ENCODE results near the gene RBM7. TPM values are rescaled to one million over a fixed set of nuclear protein-coding genes. Genes with fewer than 3 reads are reported as not detected.

RBM7 gene
- total RNA-seq, 1 donor from 2014 or later: 3.2 TPM

DNA sequence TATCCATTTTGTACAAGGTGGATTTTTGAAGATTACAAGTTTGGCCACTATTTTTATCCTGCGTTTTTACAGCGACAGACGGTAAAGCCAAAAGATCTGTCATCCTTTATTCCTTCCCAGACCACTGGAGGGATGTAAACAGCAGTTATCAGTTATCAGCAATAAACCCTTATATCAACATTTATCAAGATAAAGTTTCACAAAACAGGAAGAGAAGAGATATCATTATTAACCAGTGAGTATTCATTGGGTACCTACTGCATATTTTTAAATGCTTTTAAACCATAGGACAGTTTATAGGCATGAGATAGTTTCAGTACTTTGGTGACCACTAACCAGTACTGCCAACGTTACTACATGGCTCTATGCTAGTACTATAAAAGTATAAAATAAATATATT lies 32.9 kb downstream of the RBM7 start:
- DNase-seq (ENCODE audit: low spot score in 2 of 2): no peak
- H3K27ac ChIP-seq: no peak overlapping the region
- intact Hi-C loops (cut with DNase I): no loop called here
- no peaks in the 10 kb centered on the region for H3K4me1 ChIP-seq
- H3K27me3 ChIP-seq: no peaks in the 10 kb centered on the region
- no peaks in the 10 kb centered on the region for H3K9me3 ChIP-seq
- H3K4me3 ChIP-seq: no peak overlapping the region
- TF ChIP-seq CTCF (IDR thresholded peaks at IDR 0.05): no peak
- H3K36me3 ChIP-seq: no peaks in the 10 kb centered on the region

DNA sequence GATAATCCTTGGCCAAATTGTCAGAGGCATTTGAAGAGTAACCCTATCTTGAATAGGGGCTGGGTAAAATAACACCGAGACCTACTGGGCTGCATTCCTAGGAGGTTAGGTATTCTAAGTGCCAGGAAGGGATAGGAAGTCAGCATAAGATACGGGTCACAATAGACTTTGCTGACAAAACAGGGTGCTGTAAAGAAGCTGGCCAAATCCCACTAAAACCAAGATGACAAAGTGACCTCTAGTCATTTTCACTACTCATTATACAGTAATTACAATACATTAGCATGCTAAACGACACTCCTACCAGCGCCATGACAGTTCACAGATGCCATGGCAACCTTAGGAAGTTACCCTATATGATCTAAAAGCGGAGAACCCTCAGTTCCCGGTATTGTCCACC lies 37.8 kb downstream of the RBM7 start:
- TF ChIP-seq CTCF (IDR thresholded peaks at IDR 0.05): no peak
- intact Hi-C loops (cut with DNase I): loop anchor here (5.0 kb wide), 2 partner anchors 96 to 156 kb away; no protein-coding TSS in a partner anchor
- no peaks in the 10 kb centered on the region for H3K36me3 ChIP-seq
- H3K9me3 ChIP-seq: no peaks in the 10 kb centered on the region
- peaks cover 0 to 17% of the 10 kb centered on the region in 2 donors for H3K4me1 ChIP-seq
- no peak overlapping the region for H3K27ac ChIP-seq
- no peaks in the 10 kb centered on the region for H3K27me3 ChIP-seq
- no peak for DNase-seq (ENCODE audit: low spot score in 2 of 2)
- peak overlapping the region in 1 of 2 donors; percentile 98 for H3K4me3 ChIP-seq

DNA sequence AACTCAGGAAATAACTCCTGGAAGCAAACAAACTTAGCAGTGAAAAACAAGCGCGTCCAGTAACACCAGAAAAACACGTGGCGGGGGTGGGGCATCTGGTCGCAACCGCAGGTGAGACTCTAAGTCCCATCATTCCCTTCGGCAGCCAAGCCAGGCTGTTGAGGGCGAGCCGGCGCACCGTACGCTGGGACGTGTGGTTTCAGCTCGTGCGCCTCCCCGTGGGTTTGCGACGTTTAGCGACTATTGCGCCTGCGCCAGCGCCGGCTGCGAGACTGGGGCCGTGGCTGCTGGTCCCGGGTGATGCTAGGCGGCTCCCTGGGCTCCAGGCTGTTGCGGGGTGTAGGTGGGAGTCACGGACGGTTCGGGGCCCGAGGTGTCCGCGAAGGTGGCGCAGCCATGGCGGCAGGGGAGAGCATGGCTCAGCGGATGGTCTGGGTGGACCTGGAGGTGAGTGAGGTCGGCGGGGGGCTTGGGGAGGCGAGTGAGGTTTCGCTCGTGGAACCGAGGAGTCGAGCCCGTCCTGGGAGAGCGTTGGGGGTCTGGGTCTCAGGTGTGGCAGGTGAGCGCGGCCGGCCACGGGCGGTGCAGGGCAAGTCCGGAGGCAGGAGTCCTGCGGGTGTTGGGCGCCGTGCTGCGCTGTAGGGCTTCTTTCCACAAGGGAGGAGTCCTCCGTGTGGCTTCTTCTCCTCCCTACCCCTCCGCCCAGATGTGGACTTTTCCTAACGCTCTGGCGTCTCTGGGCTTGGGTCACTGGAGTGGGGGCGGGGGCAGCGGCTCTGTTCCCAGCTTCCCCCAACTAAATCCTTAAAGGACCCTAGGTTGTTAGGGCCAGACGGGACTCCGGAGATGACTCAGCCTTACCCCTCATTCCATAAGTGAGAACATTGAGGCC lies 39.0 kb downstream of the RBM7 start, which contains the start of gene REXO2:
REXO2 (plus strand) TSS at position 239 of the 892 bp plus-strand sequence; CDS start at position 301, 62 bp downstream.
- Histone ChIP-seq H3K27me3 (no peaks in the 10 kb centered on the region), H3K9me3 (no peaks in the 10 kb centered on the region), H3K4me1 (peaks cover 0 to 17% of the 10 kb centered on the region in 2 donors), H3K4me3 (peak within 1 kb of the TSS; percentile 81 to 98), H3K36me3 (peaks cover 0 to 3% of the 10 kb centered on the region in 2 donors), H3K27ac (peak within 1 kb of the TSS; percentile 78 to 91)
- peak; percentile 82 to 97 for DNase-seq (ENCODE audit: low spot score in 2 of 2)
- intact Hi-C loops (cut with DNase I): loop anchor here (1.0 to 5.0 kb wide), 3 partner anchors 39 to 157 kb away; partner anchors contain the start of genes C11orf71 and RBM7
- TF ChIP-seq CTCF (IDR thresholded peaks at IDR 0.05): peak; percentile 2 to 45 (median 34)

- Histone ChIP-seq H3K9me3 (no peaks in the 10 kb centered on the region), H3K4me3 (peak overlapping the region; percentile 81 to 98), H3K27ac (peak overlapping the region; percentile 78 to 91), H3K27me3 (no peaks in the 10 kb centered on the region), H3K36me3 (peaks cover 0 to 6% of the 10 kb centered on the region in 2 donors), H3K4me1 (peaks cover 0 to 17% of the 10 kb centered on the region in 2 donors)
- intact Hi-C loops (cut with DNase I): no loop called here
- TF ChIP-seq CTCF (IDR thresholded peaks at IDR 0.05): no peak
- no peak for DNase-seq (ENCODE audit: low spot score in 2 of 2)
Measured at GRCh38 chr11:114440121-114440860, 39.8 kb downstream of the RBM7 start.

DNA sequence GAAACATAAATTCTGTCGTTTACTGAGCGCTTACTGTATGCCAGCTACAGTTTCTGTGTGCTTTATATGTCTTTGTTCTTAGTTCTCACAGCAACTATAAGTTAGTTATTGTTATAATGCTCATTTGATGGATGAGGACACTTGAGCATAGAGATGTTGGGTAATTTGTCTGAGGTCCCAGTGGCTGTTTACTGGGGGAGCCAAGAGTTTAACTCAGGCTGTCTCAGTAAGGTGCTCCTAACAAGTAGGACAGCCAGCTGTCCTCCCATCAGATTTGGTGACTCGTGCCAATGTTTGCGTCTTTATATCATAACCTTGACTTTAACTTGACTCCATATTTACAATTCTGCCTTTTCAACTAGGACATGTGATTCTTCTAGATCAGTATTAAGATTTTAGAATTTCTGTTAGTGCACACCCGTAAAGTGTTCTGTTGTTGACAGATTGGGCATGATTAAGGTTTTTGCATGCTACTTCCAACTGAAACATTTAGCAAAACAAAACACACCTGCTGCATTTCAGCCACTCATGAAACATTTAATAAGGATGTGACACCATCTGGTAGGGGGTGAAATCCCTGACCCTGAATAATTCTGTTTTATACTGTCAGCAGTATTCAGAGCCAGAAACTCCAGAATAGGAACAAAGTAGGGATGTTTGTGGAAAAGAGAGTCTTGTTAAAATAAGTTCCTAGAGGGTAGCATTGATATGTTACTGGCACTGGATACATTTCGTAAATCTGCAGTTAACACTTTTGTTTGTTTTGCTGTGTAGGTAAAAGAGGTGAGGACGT lies 40.7 kb downstream of the RBM7 start:
- no peaks in the 10 kb centered on the region for H3K27me3 ChIP-seq
- DNase-seq (ENCODE audit: low spot score in 2 of 2): no peak
- peak overlapping the region in 1 of 2 donors; percentile 78 for H3K27ac ChIP-seq
- peaks cover 0 to 17% of the 10 kb centered on the region in 2 donors for H3K4me1 ChIP-seq
- TF ChIP-seq CTCF (IDR thresholded peaks at IDR 0.05): no peak
- H3K9me3 ChIP-seq: no peaks in the 10 kb centered on the region
- peaks cover 0 to 10% of the 10 kb centered on the region in 2 donors for H3K36me3 ChIP-seq
- H3K4me3 ChIP-seq: peak overlapping the region; percentile 81 to 98
- intact Hi-C loops (cut with DNase I): no loop called here
